GM06990 (cell line): ENCODE measurements around the gene ACSS2.

Source experiments
- DNase-seq: peaks from one replicate; pipeline ENCODE4 v3.0.0-alpha.2; 2011; ENCODE audit not compliant: insufficient read length; ENCODE audit errors: extremely low read depth
- H3K27me3 ChIP-seq: replicated peaks from 2 replicates; pipeline ENCODE4 v1.6.0; 2011; ENCODE audit warnings: low read length; ENCODE audit not compliant: control insufficient read depth, insufficient read depth
- H3K36me3 ChIP-seq: 2 replicates; pipeline ENCODE4 v1.5.1; 2011; ENCODE audit warnings: low read length; ENCODE audit not compliant: control insufficient read depth, insufficient read depth
- H3K4me3 ChIP-seq: replicated peaks from 2 replicates; pipeline ENCODE4 v1.5.1; 2011; ENCODE audit warnings: low read depth, mild to moderate bottlenecking, control low read depth, low read length
- TF ChIP-seq, protein P1 (sequence below): IDR thresholded peaks from 2 replicates; pipeline ENCODE4 v1.5.1; 2011; ENCODE audit warnings: low read length, control low read depth, mild to moderate bottlenecking, inconsistent platforms; ENCODE audit not compliant: insufficient read depth, poor library complexity, severe bottlenecking

Gene ACSS2

GRCh38 chr20:34964486-34964885 lies 88.1 kb downstream of the ACSS2 start:
- no peaks in the 10 kb centered on the region for H3K27me3 ChIP-seq
- no peaks in the 10 kb centered on the region for H3K36me3 ChIP-seq
- no peak for DNase-seq
- TF ChIP-seq, protein P1, sequence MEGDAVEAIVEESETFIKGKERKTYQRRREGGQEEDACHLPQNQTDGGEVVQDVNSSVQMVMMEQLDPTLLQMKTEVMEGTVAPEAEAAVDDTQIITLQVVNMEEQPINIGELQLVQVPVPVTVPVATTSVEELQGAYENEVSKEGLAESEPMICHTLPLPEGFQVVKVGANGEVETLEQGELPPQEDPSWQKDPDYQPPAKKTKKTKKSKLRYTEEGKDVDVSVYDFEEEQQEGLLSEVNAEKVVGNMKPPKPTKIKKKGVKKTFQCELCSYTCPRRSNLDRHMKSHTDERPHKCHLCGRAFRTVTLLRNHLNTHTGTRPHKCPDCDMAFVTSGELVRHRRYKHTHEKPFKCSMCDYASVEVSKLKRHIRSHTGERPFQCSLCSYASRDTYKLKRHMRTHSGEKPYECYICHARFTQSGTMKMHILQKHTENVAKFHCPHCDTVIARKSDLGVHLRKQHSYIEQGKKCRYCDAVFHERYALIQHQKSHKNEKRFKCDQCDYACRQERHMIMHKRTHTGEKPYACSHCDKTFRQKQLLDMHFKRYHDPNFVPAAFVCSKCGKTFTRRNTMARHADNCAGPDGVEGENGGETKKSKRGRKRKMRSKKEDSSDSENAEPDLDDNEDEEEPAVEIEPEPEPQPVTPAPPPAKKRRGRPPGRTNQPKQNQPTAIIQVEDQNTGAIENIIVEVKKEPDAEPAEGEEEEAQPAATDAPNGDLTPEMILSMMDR: no peak
- H3K4me3 ChIP-seq: no peak overlapping the region

DNA sequence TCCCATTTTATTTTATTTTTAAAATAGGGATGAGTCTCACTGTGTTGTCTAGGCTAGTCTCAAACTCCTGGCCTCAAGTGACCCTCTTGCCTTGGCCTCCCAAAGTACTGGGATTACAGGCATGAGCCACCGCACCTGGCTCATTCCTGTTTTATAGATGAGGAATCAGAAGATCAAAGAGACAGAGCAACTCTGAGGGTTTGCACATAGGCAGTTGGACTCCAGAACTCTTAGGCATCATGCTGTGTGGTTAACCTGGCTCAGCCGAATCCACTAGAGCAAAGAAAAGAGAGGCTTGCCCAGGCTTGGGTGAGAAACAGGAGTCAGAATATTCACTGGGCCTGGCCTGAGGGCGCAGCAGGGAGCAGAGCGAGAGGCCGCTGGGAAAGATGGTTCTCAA lies 88.6 kb downstream of the ACSS2 start:
- Histone ChIP-seq H3K27me3 (no peaks in the 10 kb centered on the region), H3K36me3 (no peaks in the 10 kb centered on the region), H3K4me3 (no peak overlapping the region)
- DNase-seq: no peak
- TF ChIP-seq, protein P1: no peak

DNA sequence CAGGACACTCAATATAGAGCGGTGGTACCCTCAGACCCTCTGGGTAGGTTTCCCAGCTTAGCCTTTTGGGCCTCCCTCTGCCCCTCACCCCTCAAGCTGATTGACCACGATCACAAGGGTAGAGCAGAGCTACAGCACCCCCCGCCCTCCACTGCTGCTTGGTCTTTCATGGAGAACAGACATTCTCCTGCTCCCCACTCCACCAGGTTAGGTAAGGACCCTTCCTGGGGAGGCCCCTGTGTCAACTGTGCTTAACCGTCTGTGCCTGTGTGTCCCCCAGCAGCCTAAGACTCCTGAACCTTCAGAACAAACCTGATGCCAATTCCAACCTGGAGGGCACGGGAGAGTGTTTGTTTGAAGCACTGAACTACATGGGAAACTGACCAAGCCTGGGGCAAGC lies 91.0 kb downstream of the ACSS2 start:
- DNase-seq: no peak
- TF ChIP-seq, protein P1: no peak
- Histone ChIP-seq H3K36me3 (no peaks in the 10 kb centered on the region), H3K27me3 (no peaks in the 10 kb centered on the region), H3K4me3 (no peak overlapping the region)

GRCh38 chr20:34968042-34968775 lies 91.8 kb downstream of the ACSS2 start:
- Histone ChIP-seq H3K4me3 (no peak overlapping the region), H3K36me3 (no peaks in the 10 kb centered on the region), H3K27me3 (no peaks in the 10 kb centered on the region)
- TF ChIP-seq, protein P1: no peak
- DNase-seq: no peak

DNA sequence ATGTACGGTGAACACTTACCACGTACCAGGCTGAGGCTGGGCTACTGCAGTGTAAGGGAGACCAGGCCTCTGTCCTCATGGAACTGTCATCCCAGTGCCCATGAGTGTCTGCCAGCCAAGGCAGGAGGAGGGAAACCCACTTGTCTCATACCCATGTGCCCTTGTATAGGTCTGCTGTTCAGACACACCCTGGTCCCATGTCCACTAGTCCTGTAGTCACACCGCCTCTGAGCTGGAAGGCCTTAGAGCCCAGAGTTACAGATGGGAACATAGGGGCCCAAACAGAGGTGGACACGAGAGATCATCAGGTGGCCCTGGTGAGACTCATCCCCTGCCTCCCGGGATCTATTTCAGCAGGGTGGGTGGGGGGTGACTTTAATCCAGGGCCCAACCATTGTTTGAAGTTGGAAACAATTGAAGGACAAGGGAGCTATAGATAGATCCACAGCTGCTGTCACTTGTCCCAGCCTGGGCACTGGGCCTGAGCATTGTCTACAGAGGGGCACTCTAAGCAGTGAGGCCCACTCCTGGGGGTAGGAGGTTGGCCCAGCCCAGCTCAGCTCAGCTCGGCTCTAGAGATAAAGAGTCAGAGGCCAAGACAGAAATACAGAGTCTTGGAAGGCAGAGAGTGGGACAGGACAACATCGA lies 93.9 kb downstream of the ACSS2 start:
- Histone ChIP-seq H3K4me3 (no peak overlapping the region), H3K36me3 (no peaks in the 10 kb centered on the region), H3K27me3 (no peaks in the 10 kb centered on the region)
- DNase-seq: no peak
- TF ChIP-seq, protein P1: no peak
